GM23248 (cell line): ENCODE data around the gene TIMM22. TPM values are rescaled to one million over a fixed set of nuclear protein-coding genes. Genes with fewer than 3 reads are reported as not detected.

Source experiments
- DNase-seq: peaks from one replicate; pipeline ENCODE4 v3.0.0-alpha.2; 2015
- H2AFZ ChIP-seq: fragments of 200-600 bp; sonication (generic); 2 replicates; pipeline ENCODE4 v1.6.1; 2016; ENCODE audit warnings: antibody characterized with exemption
- H3F3A ChIP-seq: fragments of 200-600 bp; sonication (generic); 2 replicates; pipeline ENCODE4 v1.6.1; 2016; ENCODE audit warnings: mild to moderate bottlenecking, antibody characterized with exemption, mixed run types; ENCODE audit not compliant: insufficient read depth
- H3K27ac ChIP-seq: fragments of 200-600 bp; sonication (generic); 2 replicates; pipeline ENCODE4 v1.5.1; 2016; ENCODE audit warnings: mild to moderate bottlenecking
- H3K27me3 ChIP-seq: fragments of 200-600 bp; sonication (generic); replicated peaks from 2 replicates; pipeline ENCODE4 v1.6.1; 2016; ENCODE audit warnings: mild to moderate bottlenecking; ENCODE audit not compliant: insufficient read depth
- H3K36me3 ChIP-seq: fragments of 200-600 bp; sonication (generic); 2 replicates; pipeline ENCODE4 v1.6.1; 2016; ENCODE audit warnings: low read depth, mild to moderate bottlenecking
- H3K4me1 ChIP-seq: fragments of 200-600 bp; sonication (generic); 2 replicates; pipeline ENCODE4 v1.6.1; 2016; ENCODE audit warnings: mild to moderate bottlenecking; ENCODE audit not compliant: insufficient read depth
- H3K4me2 ChIP-seq: fragments of 200-600 bp; sonication (generic); one replicate; pipeline ENCODE4 v1.6.1; 2016; ENCODE audit warnings: mild to moderate bottlenecking; ENCODE audit not compliant: unreplicated experiment
- H3K4me3 ChIP-seq: fragments of 200-600 bp; sonication (generic); 2 replicates; pipeline ENCODE4 v1.5.1; 2016; ENCODE audit warnings: mild to moderate bottlenecking
- H3K79me2 ChIP-seq: fragments of 200-600 bp; sonication (generic); 2 replicates; pipeline ENCODE4 v1.6.1; 2016; ENCODE audit warnings: mild to moderate bottlenecking; ENCODE audit not compliant: insufficient read depth
- H3K9ac ChIP-seq: fragments of 200-600 bp; sonication (generic); 2 replicates; pipeline ENCODE4 v1.6.1; 2016; ENCODE audit warnings: mild to moderate bottlenecking
- H3K9me2 ChIP-seq: fragments of 200-600 bp; sonication (generic); 2 replicates; pipeline ENCODE4 v1.6.1; 2016; ENCODE audit warnings: mixed run types, mild to moderate bottlenecking, moderate library complexity; ENCODE audit not compliant: insufficient read depth
- H3K9me3 ChIP-seq: fragments of 200-600 bp; sonication (generic); one replicate; pipeline ENCODE4 v1.6.1; 2017; ENCODE audit warnings: low read depth
- H4K20me1 ChIP-seq: fragments of 200-600 bp; sonication (generic); 2 replicates; pipeline ENCODE4 v1.6.0; 2016; ENCODE audit not compliant: insufficient read depth
- EZH2 ChIP-seq: fragments of 200-600 bp; sonication (generic); IDR thresholded peaks from 2 replicates; pipeline ENCODE4 v1.6.1; 2018; ENCODE audit warnings: antibody characterized with exemption, mild to moderate bottlenecking; ENCODE audit not compliant: insufficient read depth, poor library complexity, severe bottlenecking
- EZH2phosphoT487 ChIP-seq: fragments of 200-600 bp; sonication (generic); IDR thresholded peaks from 2 replicates; pipeline ENCODE4 v1.6.1; 2018; ENCODE audit warnings: antibody characterized with exemption, moderate library complexity, mild to moderate bottlenecking, low read depth; ENCODE audit not compliant: insufficient read depth
- WGBS, 2 experiments: methylation state at CpG; one replicate each; pipeline ENCODE4 v1.1.6; 2015 to 2017; ENCODE audit warnings: low lambda C conversion rate in 2 of 2, low coverage in 1 of 2; ENCODE audit errors: missing lambda C conversion rate in 2 of 2; 5-methylcytosine and 5-hydroxymethylcytosine counted together
- in situ Hi-C: fragments of 300-500 bp; cut with MboI; formaldehyde crosslinking; loops from 2 replicates; pipeline ENCODE4 v1.15.0; 2020
- polyA plus RNA-seq: library from polyadenylated mRNA; unstranded; fragments of >200 nt; fragmentation: Nextera tagmentation; extraction: Ambion mirVana; gene quantifications from 2 replicates; pipeline ENCODE4 v1.2.1, GENCODE V29; 2016
- total RNA-seq: library from RNA; depleted of rRNA; stranded (reverse); fragments of >200 nt; shearing (Covaris generic); gene quantifications from 2 replicates; pipeline ENCODE4 v1.2.3, GENCODE V29; 2014

Gene TIMM22
- total and polyA plus RNA-seq, 2 experiments from 2014 or later = 19.2 to 26.1 TPM

GRCh38 chr17:1000597-1001461, 3.9 kb downstream of the TIMM22 start:
- TF ChIP-seq EZH2phosphoT487 (no peak), EZH2 (no peak)
- H3K4me2 ChIP-seq = no peak overlapping the region
- no peak overlapping the region for H2AFZ ChIP-seq
- no peaks in the 10 kb centered on the region; the same call in 1 of the 2 replicates for H4K20me1 ChIP-seq
- 46 to 49% methylated on average over 15 of the region's 15 CpGs for WGBS, 2 experiments
- peak overlapping the region; percentile 70 for H3K27ac ChIP-seq
- no peaks in the 10 kb centered on the region for H3K27me3 ChIP-seq
- peaks cover 38% of the 10 kb centered on the region for H3K79me2 ChIP-seq
- H3K9me2 ChIP-seq = no peaks in the 10 kb centered on the region
- H3K4me1 ChIP-seq = peaks cover 40% of the 10 kb centered on the region
- in situ Hi-C loops = no loop called here
- no peak overlapping the region for H3K4me3 ChIP-seq
- peaks cover 44% of the 10 kb centered on the region for H3F3A ChIP-seq
- peak; percentile 51 for DNase-seq
- H3K36me3 ChIP-seq = peaks cover 17% of the 10 kb centered on the region; the same call in 1 of the 2 replicates
- H3K9ac ChIP-seq = peak overlapping the region; percentile 19; the same call in 1 of the 2 replicates
- no peaks in the 10 kb centered on the region for H3K9me3 ChIP-seq

- 72 to 75% methylated on average over 18 of the region's 18 CpGs for WGBS, 2 experiments
- H2AFZ ChIP-seq = no peak overlapping the region
- no peaks in the 10 kb centered on the region; the same call in 1 of the 2 replicates for H4K20me1 ChIP-seq
Observed at GRCh38 chr17:1001640-1002411, 4.9 kb downstream of the TIMM22 start.

GRCh38 chr17:1002412-1002753, 5.5 kb downstream of the TIMM22 start:
- Histone ChIP-seq H3K79me2 (peaks cover 33% of the 10 kb centered on the region), H3K27me3 (no peaks in the 10 kb centered on the region), H3K4me2 (peak overlapping the region; percentile 46), H2AFZ (no peak overlapping the region), H3K4me1 (peaks cover 40% of the 10 kb centered on the region), H4K20me1 (no peaks in the 10 kb centered on the region; the same call in 1 of the 2 replicates), H3K4me3 (no peak overlapping the region), H3K9me3 (no peaks in the 10 kb centered on the region), H3K36me3 (peaks cover 17% of the 10 kb centered on the region; the same call in 1 of the 2 replicates), H3F3A (peaks cover 44% of the 10 kb centered on the region), H3K9me2 (no peaks in the 10 kb centered on the region), H3K27ac (peak overlapping the region; percentile 70), H3K9ac (peak overlapping the region; percentile 44; the same call in 1 of the 2 replicates)
- TF ChIP-seq EZH2phosphoT487 (no peak), EZH2 (no peak)
- 60 to 63% methylated on average over 4 of the region's 4 CpGs for WGBS, 2 experiments
- DNase-seq = peak; percentile 47
- in situ Hi-C loops = no loop called here

More at GRCh38 chr17:1001640-1002411, 4.9 kb downstream of the TIMM22 start:
- Histone ChIP-seq H3K4me3 (no peak overlapping the region), H3K4me1 (peaks cover 40% of the 10 kb centered on the region), H3K9me2 (no peaks in the 10 kb centered on the region), H3K79me2 (peaks cover 38% of the 10 kb centered on the region), H3K27ac (peak overlapping the region; percentile 70), H3K4me2 (peak overlapping the region; percentile 32), H3K27me3 (no peaks in the 10 kb centered on the region), H3F3A (peaks cover 44% of the 10 kb centered on the region), H3K9me3 (no peaks in the 10 kb centered on the region), H3K36me3 (peaks cover 17% of the 10 kb centered on the region; the same call in 1 of the 2 replicates), H3K9ac (peak overlapping the region; percentile 44; the same call in 1 of the 2 replicates)
- in situ Hi-C loops = no loop called here
- TF ChIP-seq EZH2phosphoT487 (no peak), EZH2 (no peak)
- peak; percentile 87 for DNase-seq
